HEK293T (cell line): ENCODE results near the gene MYO16.

Source experiments
- CTCF ChIA-PET: fragments of 350-600 bp; formaldehyde crosslinking; extraction: SDS; loops from one replicate; lab custom pipeline; 2021; ENCODE audit warnings: antibody characterized with exemption, inconsistent platforms; lab: Yijun Ruan, JAX
- POLR2A ChIA-PET: fragments of 350-600 bp; formaldehyde crosslinking; extraction: SDS; loops from one replicate; lab custom pipeline; 2020; ENCODE audit warnings: antibody characterized with exemption, inconsistent platforms; lab: Yijun Ruan, JAX
- DNase-seq: peaks from one replicate; pipeline ENCODE4 v3.0.0; 2012; ENCODE audit warnings: mixed read lengths; ENCODE audit errors: extremely low spot score
- ARNT ChIP-seq: fragments of 450-650 bp; IDR thresholded peaks from 2 replicates; pipeline ENCODE4 v1.6.1; 2017; ENCODE audit warnings: mild to moderate bottlenecking
- BHLHE40 ChIP-seq: fragments of 450-650 bp; IDR thresholded peaks from 2 replicates; pipeline ENCODE4 v1.6.1; 2016; ENCODE audit warnings: mild to moderate bottlenecking, moderate library complexity, borderline replicate concordance
- CTBP1 ChIP-seq: fragments of 450-650 bp; IDR thresholded peaks from 2 replicates; pipeline ENCODE4 v1.6.1; 2016; ENCODE audit warnings: borderline replicate concordance
- ELF4 ChIP-seq: fragments of 450-650 bp; IDR thresholded peaks from 2 replicates; pipeline ENCODE4 v1.6.1; 2017; ENCODE audit warnings: antibody characterized with exemption
- FOXA1 ChIP-seq: fragments of 450-650 bp; IDR thresholded peaks from 2 replicates; pipeline ENCODE4 v1.6.1; 2016; ENCODE audit warnings: mild to moderate bottlenecking
- FOXK2 ChIP-seq: fragments of 450-650 bp; IDR thresholded peaks from 2 replicates; pipeline ENCODE4 v1.6.1; 2016; ENCODE audit warnings: mild to moderate bottlenecking
- FOXM1 ChIP-seq: fragments of 450-650 bp; IDR thresholded peaks from 2 replicates; pipeline ENCODE4 v1.6.1; 2017; ENCODE audit warnings: mild to moderate bottlenecking, borderline replicate concordance
- HDGF ChIP-seq: fragments of 450-650 bp; IDR thresholded peaks from 2 replicates; pipeline ENCODE4 v1.6.1; 2017; ENCODE audit warnings: antibody characterized with exemption, borderline replicate concordance
- L3MBTL2 ChIP-seq: fragments of 450-650 bp; conservative IDR thresholded peaks from 2 replicates; pipeline ENCODE4 v1.6.1; 2016; ENCODE audit warnings: mild to moderate bottlenecking
- LEF1 ChIP-seq: fragments of 450-650 bp; IDR thresholded peaks from 2 replicates; pipeline ENCODE4 v1.6.1; 2017; ENCODE audit warnings: mild to moderate bottlenecking, borderline replicate concordance
- NFRKB ChIP-seq: fragments of 450-650 bp; IDR thresholded peaks from 2 replicates; pipeline ENCODE4 v1.6.1; 2016; ENCODE audit warnings: mild to moderate bottlenecking, moderate library complexity
- PKNOX1 ChIP-seq: fragments of 450-650 bp; IDR thresholded peaks from 2 replicates; pipeline ENCODE4 v1.6.1; 2016
- SP1 ChIP-seq: fragments of 450-650 bp; IDR thresholded peaks from 2 replicates; pipeline ENCODE4 v1.6.1; 2017
- SUZ12 ChIP-seq: fragments of 450-650 bp; IDR thresholded peaks from 2 replicates; pipeline ENCODE4 v1.6.1; 2016; ENCODE audit warnings: mild to moderate bottlenecking
- TARDBP ChIP-seq: fragments of 450-650 bp; IDR thresholded peaks from 2 replicates; pipeline ENCODE4 v1.6.1; 2016
- ZNF384 ChIP-seq: fragments of 450-650 bp; IDR thresholded peaks from 2 replicates; pipeline ENCODE4 v1.6.1; 2016

MYO16 gene

GRCh38 chr13:108769213-108770070 is 140.0 kb downstream of the MYO16 start:
- TF ChIP-seq FOXA1 (no peak), SP1 (no peak), PKNOX1 (no peak), SUZ12 (no peak), NFRKB (no peak), ARNT (no peak), LEF1 (no peak), FOXM1 (no peak), FOXK2 (no peak), ZNF384 (no peak), CTBP1 (no peak), ELF4 (no peak), BHLHE40 (no peak), HDGF (no peak), L3MBTL2 (no peak), TARDBP (no peak)
- ChIA-PET CTCF (no interaction called here), POLR2A (no interaction called here)
- no peak for DNase-seq

- no peak for DNase-seq
- ChIA-PET CTCF (interaction anchor here (0.9 kb wide), 1 partner anchor 13 kb away, joined by 3 read pairs; no protein-coding TSS in a partner anchor), POLR2A (no interaction called here)
- TF ChIP-seq SP1 (no peak), ELF4 (no peak), FOXM1 (no peak), CTBP1 (no peak), SUZ12 (no peak), TARDBP (no peak), LEF1 (no peak), PKNOX1 (no peak), L3MBTL2 (no peak), NFRKB (no peak), HDGF (no peak), ARNT (no peak), BHLHE40 (no peak)
Measured at GRCh38 chr13:108775597-108775996, 146.2 kb downstream of the MYO16 start.

- DNase-seq = no peak
- POLR2A ChIA-PET = no interaction called here
- TF ChIP-seq CTBP1 = no peak
- no peak for TF ChIP-seq FOXM1
- no peak for TF ChIP-seq HDGF
- TF ChIP-seq SP1 = no peak
- no peak for TF ChIP-seq FOXK2
- no peak for TF ChIP-seq FOXA1
- TF ChIP-seq SUZ12 = no peak
- CTCF ChIA-PET = interaction anchor here (0.6 kb wide), 1 partner anchor 56 kb away, joined by 3 read pairs; no protein-coding TSS in a partner anchor
Measured at GRCh38 chr13:108776650-108777049, 147.2 kb downstream of the MYO16 start.

GRCh38 chr13:108777421-108778420 is 148.3 kb downstream of the MYO16 start:
- ChIA-PET CTCF (no interaction called here), POLR2A (no interaction called here)
- DNase-seq = no peak
- no peak for TF ChIP-seq LEF1
- no peak for TF ChIP-seq ELF4
- no peak for TF ChIP-seq NFRKB
- no peak for TF ChIP-seq SP1
- TF ChIP-seq L3MBTL2 = no peak
- no peak for TF ChIP-seq TARDBP
- no peak for TF ChIP-seq ZNF384
- no peak for TF ChIP-seq PKNOX1
- no peak for TF ChIP-seq FOXA1
- no peak for TF ChIP-seq FOXM1
- no peak for TF ChIP-seq CTBP1
- TF ChIP-seq ARNT = no peak

- POLR2A ChIA-PET = no interaction called here
- TF ChIP-seq SP1 (no peak), L3MBTL2 (no peak), HDGF (no peak), SUZ12 (no peak), TARDBP (no peak)
- CTCF ChIA-PET = no interaction called here
- DNase-seq = no peak
Measured at GRCh38 chr13:108779308-108779707, 149.9 kb downstream of the MYO16 start.

- no peak for TF ChIP-seq SP1
- TF ChIP-seq FOXK2 = no peak
- TF ChIP-seq FOXA1 = no peak
- TF ChIP-seq BHLHE40 = no peak
- no peak for TF ChIP-seq LEF1
- no peak for TF ChIP-seq HDGF
- TF ChIP-seq CTBP1 = no peak
- no peak for TF ChIP-seq L3MBTL2
- no peak for TF ChIP-seq PKNOX1
- no peak for TF ChIP-seq FOXM1
- TF ChIP-seq ARNT = no peak
- no peak for TF ChIP-seq ELF4
- no peak for TF ChIP-seq ZNF384
- TF ChIP-seq NFRKB = no peak
- no peak for TF ChIP-seq SUZ12
- no peak for DNase-seq
- POLR2A ChIA-PET = no interaction called here
- CTCF ChIA-PET = interaction anchor here (0.5 kb wide), 1 partner anchor 25 kb away, joined by 3 read pairs; no protein-coding TSS in a partner anchor
Measured at GRCh38 chr13:108780706-108781105, 151.3 kb downstream of the MYO16 start.
